H1 (cell line): ENCODE data around the gene RBM4B. TPM values are rescaled to one million over a fixed set of nuclear protein-coding genes. Genes with fewer than 3 reads are reported as not detected.
A peak's percentile ranks its signal among the peaks of the same experiment; 100 is the strongest.

Source experiments
- CBX8 ChIP-seq: fragments of 300-800, 300-1000 bp; sonication (generic); IDR thresholded peaks from 2 replicates; pipeline ENCODE4 v1.7.1; 2016; ENCODE audit warnings: low read depth, low read length, borderline replicate concordance
- FOSL1 ChIP-seq: IDR thresholded peaks from 2 replicates; pipeline ENCODE4 v1.6.1; 2011; ENCODE audit warnings: mild to moderate bottlenecking, low read depth, low read length, moderate library complexity; ENCODE audit not compliant: insufficient read depth
- SP4 ChIP-seq: IDR thresholded peaks from 2 replicates; pipeline ENCODE4 v1.6.1; 2012; ENCODE audit warnings: low read length, inconsistent platforms
- TCF12 ChIP-seq: IDR thresholded peaks from 2 replicates; pipeline ENCODE4 v1.6.1; 2011; ENCODE audit warnings: low read depth, mild to moderate bottlenecking, low read length
- polyA plus RNA-seq, 7 experiments: library from polyadenylated mRNA; depleted of rRNA in 3 of 7; stranded (reverse) in 5 of 7; unstranded in 2 of 7; fragments of >200 nt in 5 of 7; fragments of 200-250 nt in 2 of 7; gene quantifications; 1 replicate in 5 of 7; 2 replicates in 1 of 7; 4 replicates in 1 of 7; pipeline versions ENCODE4 v1.2.1 to v1.2.3, GENCODE V29; 2011 to 2013; ENCODE audit warnings: missing spikeins in 2 of 7, mixed read lengths in 2 of 7
- total RNA-seq: library from RNA; stranded (reverse); fragmentation: NEBNext Ultra II Directional; extraction: Animal tissue kit (Norgen Biotek cat#: 25700); gene quantifications from 2 replicates; pipeline ENCODE4 v1.2.1, GENCODE V29; 2021
- TF ChIP-seq, protein P1 (sequence below): fragments of 300-600 bp; sonication (generic); IDR thresholded peaks from 2 replicates; pipeline ENCODE4 v1.7.1; 2012; ENCODE audit warnings: low read length, moderate library complexity, mild to moderate bottlenecking, inconsistent platforms; ENCODE audit not compliant: insufficient replicate concordance
- TF ChIP-seq, protein P2 (sequence below): IDR thresholded peaks from 2 replicates; pipeline ENCODE4 v1.6.1; 2011; ENCODE audit warnings: low read length, improper control_type of control experiment
- TF ChIP-seq, protein P3 (sequence below): IDR thresholded peaks from 2 replicates; pipeline ENCODE4 v1.6.1; 2012; ENCODE audit warnings: inconsistent platforms

RBM4B gene
- total and polyA plus RNA-seq, 2 of the 8 experiments (the other 6 are each of a cell fraction or from before 2014, with no cell fraction given), result 27.5 to 30.5 TPM

DNA sequence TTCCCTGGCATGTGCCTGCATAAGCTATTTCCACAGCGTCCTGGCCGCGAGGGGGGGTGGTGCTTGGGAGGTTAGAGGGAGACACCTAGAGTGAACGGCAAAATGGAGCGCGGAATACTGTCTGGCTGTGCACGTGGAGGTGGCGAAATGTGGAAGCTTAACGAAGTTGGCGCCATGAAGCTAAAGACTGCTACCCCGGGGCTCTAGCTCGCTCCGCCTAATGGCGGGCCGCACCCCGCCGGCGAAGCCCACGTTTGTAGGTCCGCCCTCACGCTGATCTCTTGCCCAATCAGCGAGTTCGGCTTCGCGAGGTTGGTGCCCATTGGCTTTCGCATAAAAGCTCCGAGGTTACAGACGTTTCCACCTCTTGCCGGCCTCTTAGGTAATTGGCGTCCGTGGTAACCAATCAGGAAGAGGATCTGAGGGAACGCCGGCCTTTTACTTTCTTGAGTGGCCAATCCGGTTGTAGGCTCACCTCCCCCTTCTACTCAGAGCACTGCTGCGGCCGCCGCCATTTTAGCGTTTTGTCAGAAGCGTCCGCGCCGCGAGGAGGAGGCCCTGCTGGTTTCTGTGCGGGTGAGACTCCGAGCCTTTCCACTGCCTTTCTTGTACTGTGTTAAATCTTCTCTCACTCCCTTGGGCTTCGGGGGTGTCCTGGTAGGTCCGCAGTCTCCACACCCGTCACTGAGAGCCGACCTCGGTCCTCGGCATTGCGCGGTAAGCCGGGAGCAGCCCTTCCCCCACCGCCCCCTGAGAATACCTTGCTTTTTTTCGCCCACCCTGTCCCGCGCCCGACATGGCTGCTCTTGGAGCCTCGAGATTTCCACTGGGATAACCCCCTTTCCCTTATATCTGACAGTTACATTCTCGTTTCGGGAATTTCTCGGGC lies 39.3 kb downstream of the RBM4B start, which contains the start of gene RBM4 (continued):
- TF ChIP-seq, protein P1, sequence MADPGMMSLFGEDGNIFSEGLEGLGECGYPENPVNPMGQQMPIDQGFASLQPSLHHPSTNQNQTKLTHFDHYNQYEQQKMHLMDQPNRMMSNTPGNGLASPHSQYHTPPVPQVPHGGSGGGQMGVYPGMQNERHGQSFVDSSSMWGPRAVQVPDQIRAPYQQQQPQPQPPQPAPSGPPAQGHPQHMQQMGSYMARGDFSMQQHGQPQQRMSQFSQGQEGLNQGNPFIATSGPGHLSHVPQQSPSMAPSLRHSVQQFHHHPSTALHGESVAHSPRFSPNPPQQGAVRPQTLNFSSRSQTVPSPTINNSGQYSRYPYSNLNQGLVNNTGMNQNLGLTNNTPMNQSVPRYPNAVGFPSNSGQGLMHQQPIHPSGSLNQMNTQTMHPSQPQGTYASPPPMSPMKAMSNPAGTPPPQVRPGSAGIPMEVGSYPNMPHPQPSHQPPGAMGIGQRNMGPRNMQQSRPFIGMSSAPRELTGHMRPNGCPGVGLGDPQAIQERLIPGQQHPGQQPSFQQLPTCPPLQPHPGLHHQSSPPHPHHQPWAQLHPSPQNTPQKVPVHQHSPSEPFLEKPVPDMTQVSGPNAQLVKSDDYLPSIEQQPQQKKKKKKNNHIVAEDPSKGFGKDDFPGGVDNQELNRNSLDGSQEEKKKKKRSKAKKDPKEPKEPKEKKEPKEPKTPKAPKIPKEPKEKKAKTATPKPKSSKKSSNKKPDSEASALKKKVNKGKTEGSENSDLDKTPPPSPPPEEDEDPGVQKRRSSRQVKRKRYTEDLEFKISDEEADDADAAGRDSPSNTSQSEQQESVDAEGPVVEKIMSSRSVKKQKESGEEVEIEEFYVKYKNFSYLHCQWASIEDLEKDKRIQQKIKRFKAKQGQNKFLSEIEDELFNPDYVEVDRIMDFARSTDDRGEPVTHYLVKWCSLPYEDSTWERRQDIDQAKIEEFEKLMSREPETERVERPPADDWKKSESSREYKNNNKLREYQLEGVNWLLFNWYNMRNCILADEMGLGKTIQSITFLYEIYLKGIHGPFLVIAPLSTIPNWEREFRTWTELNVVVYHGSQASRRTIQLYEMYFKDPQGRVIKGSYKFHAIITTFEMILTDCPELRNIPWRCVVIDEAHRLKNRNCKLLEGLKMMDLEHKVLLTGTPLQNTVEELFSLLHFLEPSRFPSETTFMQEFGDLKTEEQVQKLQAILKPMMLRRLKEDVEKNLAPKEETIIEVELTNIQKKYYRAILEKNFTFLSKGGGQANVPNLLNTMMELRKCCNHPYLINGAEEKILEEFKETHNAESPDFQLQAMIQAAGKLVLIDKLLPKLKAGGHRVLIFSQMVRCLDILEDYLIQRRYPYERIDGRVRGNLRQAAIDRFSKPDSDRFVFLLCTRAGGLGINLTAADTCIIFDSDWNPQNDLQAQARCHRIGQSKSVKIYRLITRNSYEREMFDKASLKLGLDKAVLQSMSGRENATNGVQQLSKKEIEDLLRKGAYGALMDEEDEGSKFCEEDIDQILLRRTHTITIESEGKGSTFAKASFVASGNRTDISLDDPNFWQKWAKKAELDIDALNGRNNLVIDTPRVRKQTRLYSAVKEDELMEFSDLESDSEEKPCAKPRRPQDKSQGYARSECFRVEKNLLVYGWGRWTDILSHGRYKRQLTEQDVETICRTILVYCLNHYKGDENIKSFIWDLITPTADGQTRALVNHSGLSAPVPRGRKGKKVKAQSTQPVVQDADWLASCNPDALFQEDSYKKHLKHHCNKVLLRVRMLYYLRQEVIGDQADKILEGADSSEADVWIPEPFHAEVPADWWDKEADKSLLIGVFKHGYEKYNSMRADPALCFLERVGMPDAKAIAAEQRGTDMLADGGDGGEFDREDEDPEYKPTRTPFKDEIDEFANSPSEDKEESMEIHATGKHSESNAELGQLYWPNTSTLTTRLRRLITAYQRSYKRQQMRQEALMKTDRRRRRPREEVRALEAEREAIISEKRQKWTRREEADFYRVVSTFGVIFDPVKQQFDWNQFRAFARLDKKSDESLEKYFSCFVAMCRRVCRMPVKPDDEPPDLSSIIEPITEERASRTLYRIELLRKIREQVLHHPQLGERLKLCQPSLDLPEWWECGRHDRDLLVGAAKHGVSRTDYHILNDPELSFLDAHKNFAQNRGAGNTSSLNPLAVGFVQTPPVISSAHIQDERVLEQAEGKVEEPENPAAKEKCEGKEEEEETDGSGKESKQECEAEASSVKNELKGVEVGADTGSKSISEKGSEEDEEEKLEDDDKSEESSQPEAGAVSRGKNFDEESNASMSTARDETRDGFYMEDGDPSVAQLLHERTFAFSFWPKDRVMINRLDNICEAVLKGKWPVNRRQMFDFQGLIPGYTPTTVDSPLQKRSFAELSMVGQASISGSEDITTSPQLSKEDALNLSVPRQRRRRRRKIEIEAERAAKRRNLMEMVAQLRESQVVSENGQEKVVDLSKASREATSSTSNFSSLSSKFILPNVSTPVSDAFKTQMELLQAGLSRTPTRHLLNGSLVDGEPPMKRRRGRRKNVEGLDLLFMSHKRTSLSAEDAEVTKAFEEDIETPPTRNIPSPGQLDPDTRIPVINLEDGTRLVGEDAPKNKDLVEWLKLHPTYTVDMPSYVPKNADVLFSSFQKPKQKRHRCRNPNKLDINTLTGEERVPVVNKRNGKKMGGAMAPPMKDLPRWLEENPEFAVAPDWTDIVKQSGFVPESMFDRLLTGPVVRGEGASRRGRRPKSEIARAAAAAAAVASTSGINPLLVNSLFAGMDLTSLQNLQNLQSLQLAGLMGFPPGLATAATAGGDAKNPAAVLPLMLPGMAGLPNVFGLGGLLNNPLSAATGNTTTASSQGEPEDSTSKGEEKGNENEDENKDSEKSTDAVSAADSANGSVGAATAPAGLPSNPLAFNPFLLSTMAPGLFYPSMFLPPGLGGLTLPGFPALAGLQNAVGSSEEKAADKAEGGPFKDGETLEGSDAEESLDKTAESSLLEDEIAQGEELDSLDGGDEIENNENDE, result peak; percentile 17
- TF ChIP-seq CBX8, result no peak
- TF ChIP-seq, protein P2, sequence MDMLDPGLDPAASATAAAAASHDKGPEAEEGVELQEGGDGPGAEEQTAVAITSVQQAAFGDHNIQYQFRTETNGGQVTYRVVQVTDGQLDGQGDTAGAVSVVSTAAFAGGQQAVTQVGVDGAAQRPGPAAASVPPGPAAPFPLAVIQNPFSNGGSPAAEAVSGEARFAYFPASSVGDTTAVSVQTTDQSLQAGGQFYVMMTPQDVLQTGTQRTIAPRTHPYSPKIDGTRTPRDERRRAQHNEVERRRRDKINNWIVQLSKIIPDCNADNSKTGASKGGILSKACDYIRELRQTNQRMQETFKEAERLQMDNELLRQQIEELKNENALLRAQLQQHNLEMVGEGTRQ, result no peak; the same call in 1 of the 2 replicates
- TF ChIP-seq, protein P3, sequence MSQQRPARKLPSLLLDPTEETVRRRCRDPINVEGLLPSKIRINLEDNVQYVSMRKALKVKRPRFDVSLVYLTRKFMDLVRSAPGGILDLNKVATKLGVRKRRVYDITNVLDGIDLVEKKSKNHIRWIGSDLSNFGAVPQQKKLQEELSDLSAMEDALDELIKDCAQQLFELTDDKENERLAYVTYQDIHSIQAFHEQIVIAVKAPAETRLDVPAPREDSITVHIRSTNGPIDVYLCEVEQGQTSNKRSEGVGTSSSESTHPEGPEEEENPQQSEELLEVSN, result peak; percentile 82; the same call in 1 of the 2 replicates
- no peak for TF ChIP-seq FOSL1
- TF ChIP-seq TCF12, result no peak
- no peak for TF ChIP-seq SP4
